ENCODE measurements around the gene NUMBL.

The NUMBL gene

DNA sequence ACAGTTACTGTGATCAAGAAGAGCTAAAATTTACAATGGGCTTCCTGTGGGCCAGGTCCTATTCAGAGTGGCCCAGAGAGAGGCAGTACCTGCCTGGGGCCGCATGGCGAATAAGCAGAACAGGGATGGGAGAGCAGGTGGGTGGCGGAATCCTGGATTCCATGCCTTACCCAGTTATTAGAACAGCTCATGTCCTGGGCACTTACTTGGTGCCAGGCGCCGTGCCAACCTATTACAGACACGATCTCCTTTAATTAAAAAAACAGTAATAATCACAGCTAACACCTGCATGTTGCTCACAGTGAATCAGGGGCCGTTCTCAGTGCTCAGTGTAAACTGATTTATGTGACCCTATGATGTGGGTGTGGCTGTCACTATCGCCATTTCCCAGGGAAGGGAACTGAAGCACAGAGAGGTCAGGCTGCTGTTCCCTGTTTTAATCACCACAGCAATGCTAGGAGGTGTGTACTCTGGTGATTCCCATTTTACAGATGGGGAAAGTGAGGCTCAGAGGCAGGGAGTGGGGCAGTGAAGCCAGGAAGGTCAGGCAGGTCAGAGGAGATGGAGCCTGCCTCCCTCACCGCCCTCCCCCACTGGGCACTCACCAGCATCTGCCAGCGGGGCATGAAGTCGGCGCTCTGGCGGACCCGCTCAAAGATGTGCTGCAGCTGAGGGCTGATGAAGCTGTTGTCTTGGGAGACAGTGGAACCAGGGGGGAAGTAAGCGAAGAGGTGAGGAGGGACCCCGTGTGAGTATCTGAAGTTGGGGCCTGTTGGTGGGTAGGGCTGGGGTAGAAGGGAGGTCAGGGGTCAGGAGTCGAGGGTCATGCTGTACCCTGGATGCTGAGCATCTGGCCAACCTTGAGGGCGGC lies 14.3 kb upstream of the NUMBL start:
- Histone ChIP-seq H3K27ac (no peak overlapping the region), H3K36me3 (peaks cover 97% of the 10 kb centered on the region), H3K4me1 (no peaks in the 10 kb centered on the region), H3K4me3 (no peak overlapping the region), H3K9ac (no peak overlapping the region), H4K20me1 (no peaks in the 10 kb centered on the region), H3K9me3 (no peaks in the 10 kb centered on the region), H3K4me2 (no peak overlapping the region), H3K27me3 (no peaks in the 10 kb centered on the region)
- TF ChIP-seq Cebpa-rat (IDR thresholded peaks at IDR 0.05) = no peak

DNA sequence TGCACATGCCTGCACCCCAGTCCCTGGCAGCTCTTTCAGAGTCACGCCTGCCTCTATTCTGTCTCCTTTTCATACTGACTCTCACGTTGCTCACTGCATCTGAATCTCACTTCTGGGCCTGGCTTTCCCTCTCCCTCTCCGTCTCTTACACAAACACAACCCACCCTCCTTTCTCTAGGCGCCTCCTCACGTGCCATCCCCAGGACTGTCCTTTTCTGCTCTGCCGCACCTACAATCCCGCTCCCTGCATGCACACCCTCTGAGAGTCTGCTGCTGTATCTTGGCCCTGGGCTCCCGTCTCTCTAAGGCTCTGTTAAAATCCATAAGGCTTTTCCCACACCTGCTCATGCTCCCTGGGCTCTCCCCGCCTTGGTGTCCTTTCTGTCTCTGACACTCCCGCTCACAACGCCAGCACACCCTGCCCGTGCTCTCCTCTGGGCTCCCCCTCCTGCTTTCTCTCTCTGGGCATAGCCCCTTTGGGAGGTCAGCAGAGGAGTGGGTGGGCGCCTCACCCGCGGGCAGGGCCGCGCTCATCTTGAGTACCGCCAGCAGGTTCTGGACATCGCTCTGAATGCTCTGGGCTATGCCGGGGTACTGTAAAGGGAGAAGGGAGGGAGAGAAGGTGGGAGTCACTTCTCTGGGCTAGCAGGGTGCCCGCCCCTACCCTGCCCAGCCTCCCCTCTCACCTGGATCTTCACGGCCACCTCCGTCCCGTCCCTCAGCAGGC lies 12.7 kb upstream of the NUMBL start:
- H3K9ac ChIP-seq = no peak overlapping the region
- no peak overlapping the region for H3K27ac ChIP-seq
- no peaks in the 10 kb centered on the region for H3K4me1 ChIP-seq
- H4K20me1 ChIP-seq = no peaks in the 10 kb centered on the region
- no peaks in the 10 kb centered on the region for H3K9me3 ChIP-seq
- H3K4me2 ChIP-seq = no peak overlapping the region
- peaks cover 86% of the 10 kb centered on the region for H3K36me3 ChIP-seq
- no peak overlapping the region for H3K4me3 ChIP-seq
- H3K27me3 ChIP-seq = no peaks in the 10 kb centered on the region
- no peak for TF ChIP-seq Cebpa-rat (IDR thresholded peaks at IDR 0.05)

DNA sequence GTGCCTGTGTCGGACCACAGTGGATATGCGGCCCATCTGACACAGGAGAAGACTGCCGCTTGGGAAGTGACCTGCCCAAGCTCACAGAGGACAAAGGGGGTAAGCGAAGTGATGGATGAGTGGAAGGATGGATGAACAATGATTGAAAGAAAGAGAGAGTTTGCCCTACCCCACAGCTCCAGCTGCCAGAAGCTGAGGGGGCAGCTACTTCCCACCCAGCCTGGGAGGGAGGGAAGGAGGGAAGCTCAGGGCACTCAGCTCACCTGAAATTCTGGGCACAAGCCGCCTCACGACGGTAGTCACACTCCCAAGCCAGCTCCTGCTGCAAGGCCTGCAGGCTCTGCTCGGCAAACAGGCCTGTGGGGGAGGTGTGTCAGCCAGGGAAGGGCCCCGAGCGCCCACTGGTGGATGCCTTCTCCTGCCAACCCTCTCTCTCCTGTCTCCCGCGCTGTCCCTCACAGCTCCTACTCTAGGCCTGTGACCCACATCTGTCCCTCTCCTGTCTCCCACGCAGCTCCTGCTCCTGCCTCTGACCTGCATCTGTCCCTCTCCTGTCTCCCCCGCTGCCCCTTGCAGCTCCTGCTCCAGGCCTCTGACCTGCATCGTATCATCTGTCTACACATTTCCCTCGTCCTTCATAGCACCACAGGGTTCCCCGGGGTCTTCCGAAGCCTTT lies 12.0 kb upstream of the NUMBL start:
- H3K27ac ChIP-seq = no peak overlapping the region
- no peak overlapping the region for H3K4me2 ChIP-seq
- no peak for TF ChIP-seq Cebpa-rat (IDR thresholded peaks at IDR 0.05)
- no peak overlapping the region for H3K4me3 ChIP-seq
- H3K36me3 ChIP-seq = peaks cover 79% of the 10 kb centered on the region
- H4K20me1 ChIP-seq = no peaks in the 10 kb centered on the region
- H3K27me3 ChIP-seq = no peaks in the 10 kb centered on the region
- no peak overlapping the region for H3K9ac ChIP-seq
- H3K4me1 ChIP-seq = no peaks in the 10 kb centered on the region
- H3K9me3 ChIP-seq = no peaks in the 10 kb centered on the region

DNA sequence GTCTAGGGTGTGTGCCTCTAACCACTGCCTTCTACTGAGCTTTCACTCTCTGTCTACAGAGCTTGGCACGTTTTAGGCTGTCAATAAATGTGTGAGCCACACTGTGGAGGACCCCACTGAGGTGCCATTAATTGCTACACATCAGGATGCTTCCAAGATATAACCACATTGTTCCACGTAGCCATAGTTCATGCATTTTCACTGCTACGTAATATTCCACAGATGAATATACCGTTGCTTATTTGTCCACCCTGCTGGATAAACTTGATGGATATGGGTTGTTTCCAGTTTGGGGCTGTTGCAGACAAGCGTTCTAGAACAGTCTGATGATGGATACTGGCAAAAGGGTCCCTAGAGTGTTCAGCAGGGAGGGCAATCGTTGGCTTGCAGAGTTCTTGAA lies 11.3 kb upstream of the NUMBL start:
- H4K20me1 ChIP-seq = no peaks in the 10 kb centered on the region
- no peak overlapping the region for H3K4me2 ChIP-seq
- H3K36me3 ChIP-seq = peaks cover 72% of the 10 kb centered on the region
- no peaks in the 10 kb centered on the region for H3K4me1 ChIP-seq
- no peaks in the 10 kb centered on the region for H3K27me3 ChIP-seq
- H3K9me3 ChIP-seq = no peaks in the 10 kb centered on the region
- H3K27ac ChIP-seq = no peak overlapping the region
- H3K9ac ChIP-seq = no peak overlapping the region
- no peak for TF ChIP-seq Cebpa-rat (IDR thresholded peaks at IDR 0.05)
- no peak overlapping the region for H3K4me3 ChIP-seq

DNA sequence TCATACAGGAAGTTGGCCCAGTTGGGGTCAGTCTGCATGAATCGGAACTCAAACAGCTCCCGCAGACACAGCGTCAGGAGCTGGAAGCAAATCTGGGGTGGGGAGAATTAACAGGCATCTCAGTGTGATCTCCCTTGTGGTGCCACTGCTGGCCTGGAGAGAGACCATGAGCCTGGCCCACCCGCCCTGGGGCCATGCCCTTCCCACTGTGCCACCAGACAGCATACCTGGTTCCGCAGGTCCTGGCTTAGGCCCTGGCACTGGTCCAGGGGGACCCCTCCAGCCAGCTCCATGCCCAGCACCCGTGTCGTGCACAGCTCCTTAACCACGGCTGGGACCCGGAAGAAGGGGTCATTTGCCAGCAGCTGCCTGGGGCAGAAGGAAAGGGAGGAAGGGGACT lies 9.6 kb upstream of the NUMBL start:
- no peaks in the 10 kb centered on the region for H3K4me1 ChIP-seq
- H4K20me1 ChIP-seq = no peaks in the 10 kb centered on the region
- peaks cover 67% of the 10 kb centered on the region for H3K36me3 ChIP-seq
- no peak overlapping the region for H3K4me3 ChIP-seq
- no peaks in the 10 kb centered on the region for H3K27me3 ChIP-seq
- H3K4me2 ChIP-seq = no peak overlapping the region
- no peaks in the 10 kb centered on the region for H3K9me3 ChIP-seq
- no peak for TF ChIP-seq Cebpa-rat (IDR thresholded peaks at IDR 0.05)
- H3K27ac ChIP-seq = no peak overlapping the region
- H3K9ac ChIP-seq = no peak overlapping the region

DNA sequence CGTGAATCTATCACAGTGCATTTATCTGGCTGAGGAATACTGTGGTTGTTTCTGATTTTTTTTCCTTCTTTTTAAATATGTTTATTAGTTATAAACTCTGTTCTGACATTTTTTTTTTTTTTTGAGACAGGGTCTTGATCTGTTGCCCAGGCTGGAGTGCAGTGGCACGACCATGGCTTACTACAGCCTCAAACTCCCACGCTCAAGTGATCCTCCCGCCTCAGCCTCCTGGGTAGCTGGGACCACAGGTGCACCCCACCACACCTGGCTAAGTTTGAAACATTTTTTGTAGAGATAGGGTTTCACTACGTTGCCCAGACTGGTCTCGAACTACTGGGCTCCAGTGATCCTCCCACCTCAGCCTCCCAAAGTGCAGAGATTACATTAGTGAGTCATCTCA lies 6.6 kb upstream of the NUMBL start:
- no peak for TF ChIP-seq Cebpa-rat (IDR thresholded peaks at IDR 0.05)
- H3K27ac ChIP-seq = no peak overlapping the region
- peaks cover 60% of the 10 kb centered on the region for H3K36me3 ChIP-seq
- no peaks in the 10 kb centered on the region for H4K20me1 ChIP-seq
- H3K27me3 ChIP-seq = no peaks in the 10 kb centered on the region
- H3K4me1 ChIP-seq = peaks cover 1% of the 10 kb centered on the region
- H3K4me2 ChIP-seq = no peak overlapping the region
- H3K9me3 ChIP-seq = no peaks in the 10 kb centered on the region
- H3K4me3 ChIP-seq = no peak overlapping the region
- no peak overlapping the region for H3K9ac ChIP-seq

DNA sequence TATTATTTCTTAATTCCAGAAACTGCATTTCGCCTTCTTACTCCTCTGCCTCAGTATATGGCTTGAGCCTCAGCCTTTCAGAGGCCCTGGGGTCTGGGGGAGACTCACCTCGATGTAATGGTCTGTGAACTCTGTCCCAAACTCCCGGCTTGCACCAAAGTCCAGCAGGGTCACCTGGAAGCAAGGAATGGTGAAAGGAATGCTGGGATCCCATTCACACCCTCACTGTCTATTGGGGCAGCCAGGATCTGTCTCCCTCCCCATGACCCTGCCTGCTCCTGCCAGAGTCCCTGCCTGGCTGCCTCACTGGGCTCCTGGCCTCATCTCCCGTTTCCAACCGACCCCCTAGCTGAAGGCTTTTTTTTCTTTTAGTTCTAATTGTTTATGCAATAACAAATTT lies 5.4 kb upstream of the NUMBL start:
- Histone ChIP-seq H3K27me3 (no peaks in the 10 kb centered on the region), H3K9me3 (no peaks in the 10 kb centered on the region), H3K4me3 (no peak overlapping the region), H3K36me3 (peaks cover 49% of the 10 kb centered on the region), H3K9ac (no peak overlapping the region), H3K4me1 (peaks cover 13% of the 10 kb centered on the region), H3K4me2 (no peak overlapping the region), H3K27ac (no peak overlapping the region), H4K20me1 (no peaks in the 10 kb centered on the region)
- no peak for TF ChIP-seq Cebpa-rat (IDR thresholded peaks at IDR 0.05)

DNA sequence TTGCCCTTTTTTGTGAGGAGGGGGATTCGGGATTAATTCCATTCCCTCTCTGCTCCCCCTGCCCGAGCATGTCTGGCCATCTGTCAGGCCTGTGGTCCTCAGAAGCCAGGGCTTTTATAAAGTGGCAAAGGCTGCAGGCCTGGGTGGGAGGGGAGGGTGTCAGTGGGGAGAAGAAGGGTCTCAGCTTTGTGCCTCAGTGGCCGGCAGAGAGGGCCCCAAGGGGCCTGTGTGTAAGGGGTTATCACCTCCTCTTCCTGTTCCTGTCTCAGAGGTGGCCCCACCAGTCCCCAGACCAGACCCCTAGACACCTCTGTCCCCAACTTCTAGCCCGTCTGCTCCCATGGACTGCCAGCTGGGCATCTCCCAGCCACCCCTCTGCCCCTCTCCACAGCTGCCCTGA lies 3.4 kb upstream of the NUMBL start:
- Histone ChIP-seq H4K20me1 (no peaks in the 10 kb centered on the region), H3K27me3 (no peaks in the 10 kb centered on the region), H3K36me3 (peaks cover 34% of the 10 kb centered on the region; the same call in 1 of the 2 replicates), H3K27ac (no peak overlapping the region), H3K9me3 (no peaks in the 10 kb centered on the region), H3K4me2 (no peak overlapping the region), H3K4me1 (peaks cover 27% of the 10 kb centered on the region), H3K9ac (no peak overlapping the region), H3K4me3 (no peak overlapping the region)
- no peak for TF ChIP-seq Cebpa-rat (IDR thresholded peaks at IDR 0.05)

DNA sequence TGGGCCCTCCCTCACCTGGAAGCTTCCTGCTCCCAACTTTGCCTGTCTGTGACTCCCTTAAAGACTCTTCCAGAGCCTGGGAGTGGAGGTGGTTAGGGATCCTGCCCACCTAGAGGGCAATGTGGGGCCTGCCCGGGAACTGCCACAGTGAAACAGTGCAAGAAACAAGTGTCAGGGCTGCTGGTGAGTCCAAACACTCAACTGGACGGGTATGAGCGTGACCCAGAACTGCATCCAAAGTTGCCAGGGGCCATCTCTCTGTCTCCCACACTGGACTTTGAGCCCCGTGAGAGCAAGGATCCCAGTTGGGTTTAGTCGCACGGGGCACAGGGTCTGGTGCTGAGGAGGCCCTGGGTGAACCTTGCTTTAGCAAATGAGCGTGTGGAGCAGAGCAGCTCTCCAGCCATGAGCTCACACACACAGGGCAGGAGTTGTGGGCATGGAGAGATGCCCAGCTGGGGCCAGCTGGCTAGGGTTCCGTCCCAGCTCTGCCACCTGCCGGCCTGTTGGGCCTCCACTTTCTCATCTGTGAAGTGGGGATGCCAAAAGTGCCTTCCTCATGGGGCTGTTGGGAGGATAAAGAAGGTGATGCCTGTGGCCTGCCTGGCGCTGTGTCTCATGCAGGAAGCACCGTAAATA lies 2.8 kb upstream of the NUMBL start:
- no peaks in the 10 kb centered on the region for H3K27me3 ChIP-seq
- H3K36me3 ChIP-seq = peaks cover 34% of the 10 kb centered on the region; the same call in 1 of the 2 replicates
- TF ChIP-seq Cebpa-rat (IDR thresholded peaks at IDR 0.05) = no peak
- no peak overlapping the region for H3K4me3 ChIP-seq
- no peak overlapping the region for H3K4me2 ChIP-seq
- H3K27ac ChIP-seq = 0 out of 2 replicates have a peak overlapping the region, but pooled peaks have one; percentile 6
- H3K4me1 ChIP-seq = peaks cover 33% of the 10 kb centered on the region
- H3K9me3 ChIP-seq = no peaks in the 10 kb centered on the region
- no peak overlapping the region for H3K9ac ChIP-seq
- H4K20me1 ChIP-seq = no peaks in the 10 kb centered on the region
